ENCODE results near the gene FCRL4. TPM values are rescaled to one million over a fixed set of nuclear protein-coding genes. Genes with fewer than 3 reads are reported as not detected.

Gene FCRL4
- total and polyA plus RNA-seq, 2 donors from 2014 or later = not detected

GRCh38 chr1:157523774-157524493 lies 74.0 kb downstream of the FCRL4 start:
- FAIRE-seq = no peak
- intact Hi-C loops (cut with DNase I) = no loop called here
- Histone ChIP-seq H3K9me3 (ENCODE audit: control insufficient read depth in 2 of 3, insufficient read depth in 1 of 3, low read length in 3 of 3) (no peaks in the 10 kb centered on the region), H3K27ac (ENCODE audit: low read depth in 2 of 2, low read length in 2 of 2) (no peak overlapping the region), H3K4me3 (ENCODE audit: low read length in 3 of 3) (no peak overlapping the region), H3K4me1 (ENCODE audit: control insufficient read depth in 2 of 3, insufficient read depth in 2 of 3, low read depth in 1 of 3, low read length in 3 of 3) (no peaks in the 10 kb centered on the region), H3K27me3 (ENCODE audit: control insufficient read depth, insufficient read depth, low read length) (no peaks in the 10 kb centered on the region), H3K9ac (ENCODE audit: low read length in 3 of 3) (no peak overlapping the region), H3K36me3 (ENCODE audit: control insufficient read depth in 2 of 3, insufficient read depth in 3 of 3, low read length in 3 of 3) (no peaks in the 10 kb centered on the region)
- TF ChIP-seq CTCF (IDR thresholded peaks at IDR 0.05; ENCODE audit: borderline replicate concordance, extremely low read depth, insufficient read depth) = no peak
- DNase-seq = no peak

Other genes with a start within 250 kb of the FCRL4 start
- gene FCRL5, start 45.6 kb downstream of the FCRL4 start, total RNA-seq = 10.3 TPM
- not detected for gene FCRL5, start 45.6 kb downstream of the FCRL4 start, polyA plus RNA-seq (ENCODE audit: insufficient read depth, low read depth, low replicate concordance)
- 1.4 TPM for gene FCRL3, start 102.7 kb upstream of the FCRL4 start, total RNA-seq
- not detected for gene FCRL3, start 102.7 kb upstream of the FCRL4 start, polyA plus RNA-seq (ENCODE audit: insufficient read depth, low read depth, low replicate concordance)
- 2.5 TPM for gene FCRL2, start 179.0 kb upstream of the FCRL4 start, total RNA-seq
- gene FCRL2, start 179.0 kb upstream of the FCRL4 start, polyA plus RNA-seq (ENCODE audit: insufficient read depth, low read depth, low replicate concordance) = not detected
- gene FCRL1, start 222.0 kb upstream of the FCRL4 start, total RNA-seq = 5.7 TPM
- gene FCRL1, start 222.0 kb upstream of the FCRL4 start, polyA plus RNA-seq (ENCODE audit: insufficient read depth, low read depth, low replicate concordance) = not detected
- gene CD5L, start 243.7 kb upstream of the FCRL4 start, total RNA-seq = 0.19 TPM
- not detected for gene CD5L, start 243.7 kb upstream of the FCRL4 start, polyA plus RNA-seq (ENCODE audit: insufficient read depth, low read depth, low replicate concordance)

Measured in kidney (tissue), 14 donors.